Rectal smooth muscle tissue (tissue), 1 donor: ENCODE measurements around the gene ADARB2.

Experiments
- H3K27ac ChIP-seq: one replicate; pipeline ENCODE4 v1.7.0; 2013; ENCODE audit warnings: low read depth, low read length, inconsistent platforms
- H3K27me3 ChIP-seq: one replicate; pipeline ENCODE4 v1.7.0; 2013; ENCODE audit warnings: low read length; ENCODE audit not compliant: control insufficient read depth, insufficient read depth
- H3K36me3 ChIP-seq: one replicate; pipeline ENCODE4 v1.7.0; 2013; ENCODE audit warnings: low read length; ENCODE audit not compliant: control insufficient read depth, insufficient read depth
- H3K4me1 ChIP-seq: one replicate; pipeline ENCODE4 v1.7.0; 2013; ENCODE audit warnings: low read length; ENCODE audit not compliant: control insufficient read depth, insufficient read depth
- H3K4me3 ChIP-seq: one replicate; pipeline ENCODE4 v1.7.0; 2013; ENCODE audit warnings: low read length
- H3K9ac ChIP-seq: one replicate; pipeline ENCODE4 v1.7.0; 2013; ENCODE audit warnings: low read length

Gene ADARB2

DNA sequence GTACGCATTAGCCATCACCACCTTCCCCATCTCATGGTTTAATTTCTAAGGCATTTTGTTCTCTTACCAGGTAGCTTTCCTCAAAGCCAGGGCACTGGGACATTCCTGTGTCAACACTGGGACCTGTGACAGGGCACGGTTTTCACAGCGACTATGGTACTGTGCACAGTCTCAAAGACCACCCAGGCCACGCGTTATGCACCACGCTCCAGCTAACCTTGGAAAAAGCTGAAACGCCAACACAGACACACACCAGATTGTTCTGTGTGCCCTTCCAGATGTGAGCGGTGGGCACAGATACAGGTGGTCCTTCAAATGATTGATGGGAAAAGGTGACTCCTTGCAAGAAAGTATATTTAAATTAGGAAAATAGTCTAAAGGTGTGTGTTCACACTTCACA, 343.8 kb downstream of the ADARB2 start:
- Histone ChIP-seq H3K36me3 (no peaks in the 10 kb centered on the region), H3K27ac (no peak overlapping the region), H3K27me3 (no peaks in the 10 kb centered on the region), H3K4me1 (no peaks in the 10 kb centered on the region), H3K9ac (no peak overlapping the region), H3K4me3 (no peak overlapping the region)

DNA sequence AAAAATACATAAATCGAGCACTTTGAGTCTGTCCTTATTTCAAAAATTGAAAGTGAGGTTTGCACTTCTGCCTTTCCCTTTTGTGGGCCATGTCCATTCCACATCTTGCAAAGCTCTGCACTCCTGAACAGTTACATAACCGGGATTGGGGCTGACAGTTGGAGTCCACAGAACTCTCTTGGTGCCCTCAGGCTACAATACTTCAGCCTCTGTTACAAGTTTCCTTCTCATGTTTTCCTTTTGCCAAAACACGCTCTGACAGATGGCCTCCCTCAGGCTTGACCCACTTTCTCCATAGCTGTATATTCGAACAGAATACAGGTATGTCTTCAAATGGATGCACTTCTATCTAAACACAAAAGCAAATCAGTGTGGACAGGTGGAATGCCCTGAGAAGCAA, 345.2 kb downstream of the ADARB2 start:
- Histone ChIP-seq H3K27ac (no peak overlapping the region), H3K4me1 (no peaks in the 10 kb centered on the region), H3K4me3 (no peak overlapping the region), H3K36me3 (no peaks in the 10 kb centered on the region), H3K27me3 (no peaks in the 10 kb centered on the region), H3K9ac (no peak overlapping the region)

DNA sequence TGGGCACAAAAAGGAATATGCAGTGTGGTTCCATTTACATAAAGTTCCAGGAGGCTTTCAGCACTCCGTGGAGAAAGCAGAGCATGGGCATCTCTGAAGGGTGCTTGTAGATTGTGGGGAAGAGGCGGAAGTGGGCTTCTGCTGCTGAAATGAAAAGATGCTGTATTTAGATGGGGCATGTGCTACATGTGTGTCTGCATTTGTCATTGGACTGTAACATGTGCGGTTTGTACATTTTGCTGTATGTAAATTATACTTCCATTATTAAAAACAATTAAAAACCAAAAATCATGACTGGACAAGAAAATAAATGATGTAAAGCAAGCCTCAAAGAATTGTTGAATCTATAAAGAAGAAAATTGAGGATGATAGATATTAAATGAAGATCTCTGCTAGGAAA, 347.1 kb downstream of the ADARB2 start:
- H3K9ac ChIP-seq: no peak overlapping the region
- no peaks in the 10 kb centered on the region for H3K27me3 ChIP-seq
- H3K36me3 ChIP-seq: no peaks in the 10 kb centered on the region
- H3K27ac ChIP-seq: no peak overlapping the region
- H3K4me1 ChIP-seq: no peaks in the 10 kb centered on the region
- H3K4me3 ChIP-seq: no peak overlapping the region

DNA sequence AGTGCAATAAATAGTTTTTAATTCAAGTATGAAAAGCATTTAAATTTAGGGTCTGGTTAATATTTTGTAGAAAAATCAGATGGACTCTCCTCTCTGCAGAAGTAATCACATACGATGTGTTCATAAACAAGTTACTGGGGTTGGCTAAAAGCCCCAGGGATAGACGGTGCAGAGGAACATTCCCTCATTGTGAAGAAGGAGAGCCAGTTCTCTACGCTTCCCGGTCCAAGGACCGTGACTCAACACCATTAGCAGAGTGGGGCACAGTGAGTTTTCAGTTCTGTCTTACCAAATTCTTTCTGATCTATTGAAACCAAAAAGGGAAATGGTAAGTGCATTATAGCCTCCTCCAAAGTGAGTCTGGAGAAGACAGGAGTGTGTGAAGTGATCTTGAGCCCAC, 353.3 kb downstream of the ADARB2 start:
- Histone ChIP-seq H3K4me3 (no peak overlapping the region), H3K27ac (no peak overlapping the region), H3K27me3 (no peaks in the 10 kb centered on the region)

DNA sequence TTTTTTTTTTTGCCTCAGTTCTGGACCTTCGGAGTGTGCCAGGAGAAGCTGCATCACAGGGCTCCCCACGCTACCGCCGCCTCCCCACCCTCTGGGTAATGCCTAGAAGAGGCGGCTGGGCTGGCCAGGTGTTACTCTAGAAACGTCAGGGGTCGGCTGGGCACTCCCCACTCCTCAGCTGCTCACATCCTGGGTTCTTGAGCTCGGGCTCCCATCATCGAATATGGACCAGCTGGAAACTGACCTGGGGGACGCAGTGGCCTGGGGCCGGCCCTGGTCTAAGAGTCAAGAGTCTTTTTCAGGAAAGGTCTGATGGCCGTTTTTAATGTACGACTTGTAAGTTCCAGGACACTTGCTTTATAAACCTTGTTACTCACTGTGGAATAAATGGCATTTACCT, 354.6 kb downstream of the ADARB2 start:
- Histone ChIP-seq H3K9ac (no peak overlapping the region), H3K4me3 (no peak overlapping the region), H3K4me1 (no peaks in the 10 kb centered on the region), H3K36me3 (no peaks in the 10 kb centered on the region), H3K27ac (no peak overlapping the region), H3K27me3 (peaks cover 3% of the 10 kb centered on the region)

More for the DNA sequence above, 353.3 kb downstream of the ADARB2 start:
- Histone ChIP-seq H3K4me1 (no peaks in the 10 kb centered on the region), H3K36me3 (no peaks in the 10 kb centered on the region), H3K9ac (no peak overlapping the region)

DNA sequence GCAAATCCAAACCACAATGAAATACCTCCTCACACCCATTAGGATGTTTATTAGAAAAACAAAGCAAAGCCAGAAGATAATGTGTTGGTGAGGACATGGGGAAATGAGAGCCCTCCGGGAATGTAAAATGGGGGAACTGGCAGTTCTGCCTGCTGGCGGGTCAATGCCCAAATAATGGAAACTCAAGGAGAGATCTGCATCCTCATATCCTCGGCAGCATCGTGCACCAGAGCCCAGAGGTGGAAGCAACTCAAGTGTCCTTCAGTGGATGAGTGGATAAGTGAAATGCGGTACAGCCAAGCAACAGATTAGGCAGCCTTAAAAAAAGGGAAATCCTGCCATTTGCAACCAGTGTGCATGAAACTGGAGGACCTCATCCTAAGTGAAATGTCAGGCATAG, 356.0 kb downstream of the ADARB2 start:
- no peak overlapping the region for H3K4me3 ChIP-seq
- peaks cover 3% of the 10 kb centered on the region for H3K27me3 ChIP-seq
- H3K4me1 ChIP-seq: no peaks in the 10 kb centered on the region
- H3K27ac ChIP-seq: no peak overlapping the region
- no peaks in the 10 kb centered on the region for H3K36me3 ChIP-seq
- H3K9ac ChIP-seq: no peak overlapping the region

DNA sequence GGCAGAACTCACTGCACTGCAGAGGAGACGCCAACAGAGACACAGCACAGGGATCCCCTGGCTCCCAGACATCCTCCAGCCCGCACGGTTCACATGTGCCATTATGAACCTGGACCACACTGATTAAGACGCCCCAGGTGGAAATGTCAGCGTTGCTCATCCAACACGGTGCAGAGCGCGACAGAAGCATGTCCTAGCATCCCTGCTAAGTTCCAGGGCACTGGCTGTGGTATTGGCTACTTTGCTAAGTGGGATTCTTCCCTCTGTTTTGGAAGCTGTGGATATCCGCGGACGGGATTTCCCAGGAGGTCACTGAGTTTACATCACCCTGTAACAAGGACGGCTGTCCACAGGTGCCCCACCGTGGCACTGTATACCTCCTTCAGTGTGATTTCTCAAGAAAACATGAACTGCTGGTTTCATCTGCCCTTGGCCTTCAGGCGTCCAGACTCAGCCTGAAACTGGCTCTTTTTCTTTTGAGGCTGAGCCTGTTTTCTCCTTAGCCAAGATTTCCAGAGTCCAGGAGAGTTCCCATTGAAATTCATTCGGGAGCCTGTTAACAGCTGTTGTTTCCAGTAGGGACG, 357.1 kb downstream of the ADARB2 start:
- Histone ChIP-seq H3K4me1 (no peaks in the 10 kb centered on the region), H3K9ac (no peak overlapping the region), H3K27me3 (peaks cover 3% of the 10 kb centered on the region), H3K27ac (no peak overlapping the region), H3K36me3 (no peaks in the 10 kb centered on the region), H3K4me3 (no peak overlapping the region)

DNA sequence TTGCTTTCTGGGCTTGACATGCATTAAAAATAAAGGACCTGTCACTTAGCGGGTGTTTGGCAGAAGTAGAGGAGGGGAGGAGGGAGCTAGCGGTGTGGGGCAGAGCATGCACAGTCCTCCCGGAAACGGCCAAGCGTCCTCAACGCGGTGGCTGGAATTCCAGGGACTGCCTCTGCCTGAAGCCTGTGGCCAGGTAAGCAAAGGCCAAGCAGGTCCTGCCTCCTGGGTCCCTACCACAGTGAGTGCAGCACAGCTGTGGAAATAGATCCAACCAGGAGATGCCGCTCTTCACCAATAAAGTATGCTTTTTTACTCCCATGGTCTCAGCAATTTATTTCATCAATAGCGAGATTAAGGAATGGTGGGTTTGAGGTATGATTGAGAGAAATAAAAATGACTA, 357.7 kb downstream of the ADARB2 start:
- no peak overlapping the region for H3K27ac ChIP-seq
- peaks cover 3% of the 10 kb centered on the region for H3K27me3 ChIP-seq
- no peaks in the 10 kb centered on the region for H3K36me3 ChIP-seq
- H3K4me3 ChIP-seq: no peak overlapping the region
- H3K9ac ChIP-seq: no peak overlapping the region
- no peaks in the 10 kb centered on the region for H3K4me1 ChIP-seq

DNA sequence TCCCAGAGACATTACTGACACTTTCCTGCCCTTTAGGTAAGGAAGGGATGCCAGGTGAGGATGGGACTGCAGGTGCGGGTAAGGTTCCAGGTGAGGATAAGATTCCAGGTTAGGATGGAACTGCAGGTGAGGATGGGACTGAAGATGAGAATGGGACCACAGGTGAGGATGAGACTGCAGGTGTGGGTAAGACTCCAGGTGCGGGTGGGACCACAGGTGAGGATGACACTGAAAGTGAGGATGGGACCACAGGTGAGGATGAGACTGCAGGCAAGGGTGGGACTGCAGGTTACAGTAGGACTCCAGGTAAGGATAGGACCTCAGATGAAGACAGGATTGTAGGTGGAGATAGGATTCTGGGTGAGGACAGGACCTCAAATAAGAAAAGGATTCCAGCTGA, 358.9 kb downstream of the ADARB2 start:
- Histone ChIP-seq H3K4me3 (no peak overlapping the region), H3K27ac (no peak overlapping the region), H3K27me3 (peaks cover 3% of the 10 kb centered on the region), H3K4me1 (no peaks in the 10 kb centered on the region), H3K36me3 (no peaks in the 10 kb centered on the region), H3K9ac (no peak overlapping the region)

DNA sequence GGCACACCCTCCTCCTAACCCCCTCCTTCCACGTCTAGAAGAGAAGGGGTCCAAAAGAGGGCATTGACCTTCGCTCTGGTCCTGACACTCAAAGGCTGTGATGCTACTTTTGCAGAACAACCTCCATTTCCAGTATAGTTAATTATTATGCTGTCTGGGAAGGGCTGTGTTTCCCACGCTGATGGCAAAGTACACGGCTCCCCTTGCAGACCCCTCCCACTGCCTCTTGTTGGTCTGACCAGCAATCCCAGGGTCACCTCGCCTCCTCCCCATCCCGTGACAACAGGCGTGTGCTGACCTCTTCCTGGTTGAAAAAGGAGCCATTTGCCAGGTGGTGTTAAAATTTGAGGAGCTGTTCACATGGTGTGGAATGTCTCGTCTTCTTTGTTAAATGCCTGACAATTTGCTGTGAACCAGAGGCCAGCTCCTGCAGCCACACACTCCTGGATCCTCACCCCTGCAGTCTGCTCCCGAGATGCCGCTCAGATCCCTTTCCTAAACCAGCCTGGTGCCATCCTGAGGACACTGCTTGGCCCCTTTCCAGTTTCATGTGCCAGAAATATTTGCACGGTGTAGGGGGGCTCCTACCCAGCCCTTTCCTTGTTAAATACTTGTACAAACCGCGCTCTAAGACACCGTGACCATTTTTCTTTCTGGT, 359.5 kb downstream of the ADARB2 start:
- Histone ChIP-seq H3K4me3 (no peak overlapping the region), H3K36me3 (no peaks in the 10 kb centered on the region), H3K27me3 (peaks cover 3% of the 10 kb centered on the region), H3K27ac (no peak overlapping the region), H3K4me1 (no peaks in the 10 kb centered on the region), H3K9ac (no peak overlapping the region)

DNA sequence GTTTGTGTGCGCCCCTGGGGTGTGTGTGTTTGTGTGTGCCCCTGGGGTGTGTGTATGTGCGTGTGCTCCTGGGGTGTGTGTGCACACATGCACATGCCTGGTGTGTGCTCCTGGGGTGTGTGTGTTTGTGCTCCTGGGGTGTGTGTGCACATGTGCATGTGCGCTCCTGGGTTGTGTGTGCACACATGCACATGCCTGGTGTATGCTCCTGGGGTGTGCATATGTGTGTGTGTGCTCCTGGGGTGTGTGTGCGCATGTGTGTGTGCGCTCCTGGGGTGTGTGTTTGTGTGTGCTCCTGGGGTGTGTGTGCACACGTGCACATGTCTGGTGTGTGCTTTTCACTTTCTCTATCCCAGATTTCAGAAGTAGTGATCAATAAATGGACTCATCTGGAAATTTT, 360.1 kb downstream of the ADARB2 start:
- no peak overlapping the region for H3K9ac ChIP-seq
- H3K36me3 ChIP-seq: no peaks in the 10 kb centered on the region
- H3K4me1 ChIP-seq: no peaks in the 10 kb centered on the region
- H3K4me3 ChIP-seq: no peak overlapping the region
- H3K27me3 ChIP-seq: peaks cover 3% of the 10 kb centered on the region
- H3K27ac ChIP-seq: no peak overlapping the region

DNA sequence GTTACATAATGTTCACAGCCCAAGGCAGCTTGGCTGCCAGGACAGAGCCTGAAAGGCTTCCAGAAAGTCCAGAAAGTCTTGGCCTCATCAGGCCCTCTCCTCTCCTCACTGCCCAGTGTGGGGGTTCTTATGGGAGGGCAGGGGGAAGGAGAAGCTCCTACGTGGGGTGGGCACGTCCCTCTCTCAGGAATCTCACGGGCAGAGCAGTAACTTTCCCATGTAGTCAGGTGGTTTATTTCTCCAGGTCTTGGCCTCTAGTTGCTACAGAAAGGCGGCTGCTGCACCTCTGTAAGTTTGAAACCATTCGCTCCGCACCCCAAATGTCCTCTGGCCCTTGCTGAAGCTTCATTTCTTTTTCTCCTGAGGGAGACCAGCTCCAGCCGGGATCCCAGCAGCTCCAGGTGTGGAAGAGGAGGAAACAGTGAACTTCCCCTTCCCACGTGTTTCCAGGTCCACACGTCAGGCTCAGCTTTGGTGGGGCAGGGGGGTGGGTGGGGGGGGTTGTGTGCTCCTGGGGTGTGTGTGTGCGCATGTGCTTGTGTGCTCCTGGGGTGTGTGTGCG, 360.9 kb downstream of the ADARB2 start:
- H3K4me3 ChIP-seq: no peak overlapping the region
- H3K27ac ChIP-seq: no peak overlapping the region
- no peak overlapping the region for H3K9ac ChIP-seq
- no peaks in the 10 kb centered on the region for H3K4me1 ChIP-seq
- no peaks in the 10 kb centered on the region for H3K36me3 ChIP-seq
- peaks cover 3% of the 10 kb centered on the region for H3K27me3 ChIP-seq
